Panc1 (cell line): ENCODE measurements around the gene ABHD8. TPM values are rescaled to one million over a fixed set of nuclear protein-coding genes. Genes with fewer than 3 reads are reported as not detected.
A peak's percentile ranks its signal among the peaks of the same experiment; 100 is the strongest.

ENCODE experiments used
- ATAC-seq: fragments of 200-7000 bp; cut with Tn5 transposase; 2 replicates; pipeline ENCODE4 v1.9.1; 2020; ENCODE audit warnings: mild to moderate bottlenecking, moderate library complexity
- BruUV-seq: library from RNA; stranded (reverse); fragments of 400-500 nt; replicated peaks from 2 replicates; lab custom pipeline; 2021; lab: Mats Ljungman, UMichigan
- CTCF ChIA-PET: fragments of 300-600 bp; sonication (Branson Sonifier 250); formaldehyde crosslinking; loops from one replicate; lab custom pipeline; 2022; ENCODE audit warnings: antibody characterized with exemption; lab: Charles Lee
- POLR2A ChIA-PET: fragments of 300-600 bp; sonication (Branson Sonifier 250); formaldehyde crosslinking; loops from one replicate; lab custom pipeline; 2022; ENCODE audit warnings: antibody characterized with exemption; lab: Charles Lee
- DNase-seq: peaks from one replicate; pipeline ENCODE4 v3.0.0-alpha.2; 2010; ENCODE audit warnings: low read depth, low spot score
- H3K27ac ChIP-seq: 2 replicates; pipeline ENCODE4 v1.5.1; 2011; ENCODE audit warnings: mild to moderate bottlenecking, low read length, inconsistent platforms
- H3K27me3 ChIP-seq: fragments of 200-500 bp; sonication (Bioruptor generic); 2 replicates; pipeline ENCODE4 v1.6.0; 2014; ENCODE audit warnings: low read length, inconsistent platforms; ENCODE audit not compliant: control insufficient read depth, insufficient read depth
- H3K36me3 ChIP-seq: fragments of 200-500 bp; sonication (Bioruptor generic); 2 replicates; pipeline ENCODE4 v1.5.1; 2014; ENCODE audit warnings: inconsistent platforms, mild to moderate bottlenecking, low read length, moderate library complexity; ENCODE audit not compliant: control insufficient read depth, insufficient read depth
- H3K4me1 ChIP-seq: 2 replicates; pipeline ENCODE4 v1.5.1; 2011; ENCODE audit warnings: inconsistent platforms, mild to moderate bottlenecking, low read length, moderate library complexity; ENCODE audit not compliant: control insufficient read depth, insufficient read depth
- H3K4me3 ChIP-seq, 2 experiments: 2 replicates each; pipeline ENCODE4 v1.5.1; 2011 to 2012; ENCODE audit warnings: low read depth in 2 of 2, low read length in 2 of 2, mild to moderate bottlenecking in 2 of 2, inconsistent platforms in 1 of 2, moderate library complexity in 1 of 2
- H3K9me3 ChIP-seq: fragments of 200-500 bp; sonication (Bioruptor generic); 2 replicates; pipeline ENCODE4 v1.5.1; 2014; ENCODE audit warnings: low read depth, mild to moderate bottlenecking, inconsistent platforms, low read length, moderate library complexity; ENCODE audit not compliant: control insufficient read depth, insufficient read depth
- CTCF ChIP-seq: fragments of 450-650 bp; IDR thresholded peaks from 2 replicates; pipeline ENCODE4 v1.5.1; 2017; ENCODE audit warnings: mild to moderate bottlenecking
- POLR2AphosphoS5 ChIP-seq: IDR thresholded peaks from 2 replicates; pipeline ENCODE4 v1.6.1; 2012; ENCODE audit warnings: mild to moderate bottlenecking, low read depth, low read length, moderate library complexity
- SIN3A ChIP-seq: IDR thresholded peaks from 2 replicates; pipeline ENCODE4 v1.6.1; 2012; ENCODE audit warnings: low read depth, mild to moderate bottlenecking, low read length, moderate library complexity, borderline replicate concordance; ENCODE audit not compliant: insufficient read depth
- TCF7L2 ChIP-seq: IDR thresholded peaks from 2 replicates; pipeline ENCODE4 v1.6.1; 2011; ENCODE audit warnings: mild to moderate bottlenecking, low read depth, low read length, inconsistent platforms
- in situ Hi-C: cut with HindIII; loops from 2 replicates; pipeline ENCODE4 v1.10.0; 2016; ENCODE audit warnings: low sequenced_read_pairs, low pct_unique_long_range_greater_than_20kb
- intact Hi-C: fragments of 100-400 bp; cut with micrococcal nuclease; formaldehyde crosslinking; loops from one replicate; pipeline ENCODE4 v1.10.0; 2022; ENCODE audit not compliant: unreplicated experiment
- total RNA-seq: library from RNA; stranded (reverse); gene quantifications from one replicate; pipeline ENCODE4 v1.2.1, GENCODE V29; 2021; ENCODE audit not compliant: unreplicated experiment
- TF ChIP-seq, protein P1 (sequence below), 2 experiments: IDR thresholded peaks; 2 replicates each; pipeline ENCODE4 v1.6.1; 2011 to 2012; ENCODE audit warnings: low read depth in 2 of 2, control low read depth in 1 of 2, low read length in 1 of 2, mild to moderate bottlenecking in 1 of 2, moderate library complexity in 1 of 2; ENCODE audit not compliant: insufficient read depth in 1 of 2

ABHD8 gene
- total RNA-seq, 1 experiment from 2014 or later, result 19.6 TPM

GRCh38 chr19:17337675-17338432 lies 34.6 kb upstream of the ABHD8 start:
- Histone ChIP-seq H3K27me3 (no peaks in the 10 kb centered on the region), H3K4me3 (peak overlapping the region; percentile 86 to 94), H3K9me3 (no peaks in the 10 kb centered on the region), H3K27ac (peak overlapping the region; percentile 98), H3K4me1 (peaks cover 12% of the 10 kb centered on the region), H3K36me3 (peaks cover 7% of the 10 kb centered on the region; the same call in 1 of the 2 replicates)
- TF ChIP-seq TCF7L2 (no peak), SIN3A (no peak), POLR2AphosphoS5 (no peak), CTCF (no peak)
- TF ChIP-seq, protein P1, sequence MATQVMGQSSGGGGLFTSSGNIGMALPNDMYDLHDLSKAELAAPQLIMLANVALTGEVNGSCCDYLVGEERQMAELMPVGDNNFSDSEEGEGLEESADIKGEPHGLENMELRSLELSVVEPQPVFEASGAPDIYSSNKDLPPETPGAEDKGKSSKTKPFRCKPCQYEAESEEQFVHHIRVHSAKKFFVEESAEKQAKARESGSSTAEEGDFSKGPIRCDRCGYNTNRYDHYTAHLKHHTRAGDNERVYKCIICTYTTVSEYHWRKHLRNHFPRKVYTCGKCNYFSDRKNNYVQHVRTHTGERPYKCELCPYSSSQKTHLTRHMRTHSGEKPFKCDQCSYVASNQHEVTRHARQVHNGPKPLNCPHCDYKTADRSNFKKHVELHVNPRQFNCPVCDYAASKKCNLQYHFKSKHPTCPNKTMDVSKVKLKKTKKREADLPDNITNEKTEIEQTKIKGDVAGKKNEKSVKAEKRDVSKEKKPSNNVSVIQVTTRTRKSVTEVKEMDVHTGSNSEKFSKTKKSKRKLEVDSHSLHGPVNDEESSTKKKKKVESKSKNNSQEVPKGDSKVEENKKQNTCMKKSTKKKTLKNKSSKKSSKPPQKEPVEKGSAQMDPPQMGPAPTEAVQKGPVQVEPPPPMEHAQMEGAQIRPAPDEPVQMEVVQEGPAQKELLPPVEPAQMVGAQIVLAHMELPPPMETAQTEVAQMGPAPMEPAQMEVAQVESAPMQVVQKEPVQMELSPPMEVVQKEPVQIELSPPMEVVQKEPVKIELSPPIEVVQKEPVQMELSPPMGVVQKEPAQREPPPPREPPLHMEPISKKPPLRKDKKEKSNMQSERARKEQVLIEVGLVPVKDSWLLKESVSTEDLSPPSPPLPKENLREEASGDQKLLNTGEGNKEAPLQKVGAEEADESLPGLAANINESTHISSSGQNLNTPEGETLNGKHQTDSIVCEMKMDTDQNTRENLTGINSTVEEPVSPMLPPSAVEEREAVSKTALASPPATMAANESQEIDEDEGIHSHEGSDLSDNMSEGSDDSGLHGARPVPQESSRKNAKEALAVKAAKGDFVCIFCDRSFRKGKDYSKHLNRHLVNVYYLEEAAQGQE (IDR thresholded peaks at IDR 0.05; ENCODE audit: insufficient read depth in 1 of 2, low read depth in 2 of 2, low read length in 1 of 2), result no peak
- in situ Hi-C loops, result no loop called here
- ATAC-seq (no peak), DNase-seq (no peak)
- no TSS peak for BruUV-seq
- intact Hi-C loops, result no loop called here
- ChIA-PET POLR2A (no interaction called here), CTCF (no interaction called here)

- in situ Hi-C loops (no loop called here), intact Hi-C loops (no loop called here)
- Histone ChIP-seq H3K27ac (peak within 1 kb of the TSS; percentile 98), H3K9me3 (no peaks in the 10 kb centered on the region), H3K4me1 (peaks cover 12% of the 10 kb centered on the region), H3K27me3 (no peaks in the 10 kb centered on the region), H3K4me3 (peak within 1 kb of the TSS; percentile 86 to 94), H3K36me3 (peaks cover 7% of the 10 kb centered on the region; the same call in 1 of the 2 replicates)
- ATAC-seq, result peak; percentile 88
- DNase-seq, result peak; percentile 89
- TF ChIP-seq SIN3A (no peak), CTCF (no peak), POLR2AphosphoS5 (peak; percentile 40; the same call in 1 of the 2 replicates), TCF7L2 (peak; percentile 45)
- POLR2A ChIA-PET, result interaction anchor here (1.1 kb wide), 1 partner anchor 30 kb away, joined by 3 read pairs; no protein-coding TSS in a partner anchor
- TSS peak; percentile 95 for BruUV-seq
- CTCF ChIA-PET, result interaction anchor here (0.6 kb wide), 1 partner anchor 156 kb away, joined by 3 read pairs; no protein-coding TSS in a partner anchor
Measured at GRCh38 chr19:17336872-17337674, 33.8 kb upstream of the ABHD8 start, which contains the start of gene GTPBP3. GTPBP3 (plus strand) TSS chr19:17337553; CDS start chr19:17337612, 59 bp downstream.
